NB4 (cell line): ENCODE data around the gene HOMER3.

Experiments
- POLR2A ChIP-seq: IDR thresholded peaks from 2 replicates; pipeline ENCODE4 v1.6.1; 2011; ENCODE audit warnings: mild to moderate bottlenecking; ENCODE audit not compliant: insufficient read length; ENCODE audit errors: extremely low read depth
- TF ChIP-seq, protein P1 (sequence below): IDR thresholded peaks from one replicate; pipeline ENCODE4 v1.5.1; 2012; ENCODE audit warnings: low read depth, low read length

DNA sequence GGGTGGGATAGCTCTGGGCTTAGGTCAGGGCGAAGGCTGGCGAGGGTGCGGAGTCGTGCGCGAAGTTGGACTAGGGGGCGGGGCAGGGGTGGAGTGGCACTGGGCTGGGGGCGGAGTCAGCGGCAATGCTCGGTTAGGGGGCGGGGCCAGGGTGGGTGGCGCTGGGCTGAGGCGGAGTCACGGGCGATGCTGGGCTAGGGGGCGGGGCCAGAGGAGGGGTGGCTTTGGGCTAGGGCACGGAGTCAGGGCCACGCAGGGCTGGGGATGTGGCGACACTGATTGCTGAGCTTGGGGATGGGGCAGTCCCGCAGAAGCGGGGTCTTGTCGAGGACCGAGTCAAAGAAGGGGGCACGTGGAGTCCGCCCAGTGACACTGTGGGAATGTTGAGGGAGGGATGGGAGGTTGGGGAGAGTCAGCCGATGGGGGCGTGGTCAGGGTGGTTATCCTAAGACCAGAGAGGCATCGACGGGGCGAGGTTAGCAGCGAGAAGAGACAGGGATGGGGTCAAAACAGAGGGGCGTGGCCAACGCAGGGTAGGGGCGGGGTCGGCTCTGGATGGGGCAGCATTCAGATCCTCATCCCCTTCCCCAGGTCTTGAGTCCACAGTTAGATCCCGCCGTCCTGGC, 8.7 kb downstream of the HOMER3 start:
- TF ChIP-seq, protein P1, sequence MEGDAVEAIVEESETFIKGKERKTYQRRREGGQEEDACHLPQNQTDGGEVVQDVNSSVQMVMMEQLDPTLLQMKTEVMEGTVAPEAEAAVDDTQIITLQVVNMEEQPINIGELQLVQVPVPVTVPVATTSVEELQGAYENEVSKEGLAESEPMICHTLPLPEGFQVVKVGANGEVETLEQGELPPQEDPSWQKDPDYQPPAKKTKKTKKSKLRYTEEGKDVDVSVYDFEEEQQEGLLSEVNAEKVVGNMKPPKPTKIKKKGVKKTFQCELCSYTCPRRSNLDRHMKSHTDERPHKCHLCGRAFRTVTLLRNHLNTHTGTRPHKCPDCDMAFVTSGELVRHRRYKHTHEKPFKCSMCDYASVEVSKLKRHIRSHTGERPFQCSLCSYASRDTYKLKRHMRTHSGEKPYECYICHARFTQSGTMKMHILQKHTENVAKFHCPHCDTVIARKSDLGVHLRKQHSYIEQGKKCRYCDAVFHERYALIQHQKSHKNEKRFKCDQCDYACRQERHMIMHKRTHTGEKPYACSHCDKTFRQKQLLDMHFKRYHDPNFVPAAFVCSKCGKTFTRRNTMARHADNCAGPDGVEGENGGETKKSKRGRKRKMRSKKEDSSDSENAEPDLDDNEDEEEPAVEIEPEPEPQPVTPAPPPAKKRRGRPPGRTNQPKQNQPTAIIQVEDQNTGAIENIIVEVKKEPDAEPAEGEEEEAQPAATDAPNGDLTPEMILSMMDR: no peak
- TF ChIP-seq POLR2A: no peak
